ENCODE results near the gene CLCNKB. TPM values are rescaled to one million over a fixed set of nuclear protein-coding genes. Genes with fewer than 3 reads are reported as not detected.
"Not testable (repeated sequence)": the region's sequence is repeated elsewhere in the genome, so short reads cannot be mapped to it uniquely, and the experiment has no call there.

The CLCNKB gene
- total RNA-seq, 1 donor from 2014 or later = under 0.01 TPM

DNA sequence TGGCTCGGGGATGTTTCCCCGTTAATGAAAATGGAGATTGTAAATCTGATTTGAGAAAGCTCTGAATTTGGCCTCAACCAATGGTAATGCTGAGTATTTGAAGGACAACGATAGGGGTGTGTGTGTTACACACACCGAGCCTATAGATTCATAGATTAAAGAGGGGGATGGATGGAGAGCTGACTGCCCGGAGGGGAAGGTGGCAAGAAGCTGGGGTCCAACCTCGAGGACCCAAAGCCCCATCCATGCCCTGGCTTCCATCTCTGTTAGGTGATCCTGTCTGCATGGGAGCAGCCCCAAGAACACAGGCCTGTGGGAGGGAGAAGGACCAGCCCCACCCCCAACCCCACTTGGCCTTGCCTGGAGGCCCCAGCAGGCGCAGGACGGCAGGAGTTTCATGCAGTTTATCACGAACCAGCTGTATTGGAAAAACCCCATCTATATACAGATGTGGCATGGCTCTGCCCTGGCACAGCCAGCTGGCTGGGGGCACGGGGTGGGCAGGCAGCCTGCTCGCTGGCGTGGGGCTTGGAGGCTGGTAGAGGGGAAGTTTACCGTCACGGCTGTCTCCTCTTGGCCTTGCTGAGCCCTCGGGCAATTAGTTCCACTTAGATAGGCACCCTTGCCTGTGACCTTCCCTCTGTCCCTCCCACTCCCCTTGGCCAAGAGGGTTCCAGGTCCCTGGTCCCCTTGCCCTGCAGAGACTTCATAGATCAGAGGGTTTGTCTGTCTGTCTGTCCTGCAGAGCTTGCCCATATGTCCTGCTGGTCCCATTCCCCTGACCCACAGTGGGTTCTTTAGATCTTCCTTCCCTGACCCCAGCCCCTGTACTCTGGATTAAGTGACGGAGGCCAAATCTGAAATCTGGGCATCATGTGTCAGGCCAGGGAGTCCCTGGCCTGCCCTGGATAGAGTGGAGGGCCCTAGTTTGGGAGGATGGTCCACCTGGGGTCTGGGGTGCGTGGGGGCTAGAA, 28.8 kb upstream of the CLCNKB start:
- FAIRE-seq (no peak), DNase-seq (ENCODE audit: low spot score in 2 of 2) (no peak)

DNA sequence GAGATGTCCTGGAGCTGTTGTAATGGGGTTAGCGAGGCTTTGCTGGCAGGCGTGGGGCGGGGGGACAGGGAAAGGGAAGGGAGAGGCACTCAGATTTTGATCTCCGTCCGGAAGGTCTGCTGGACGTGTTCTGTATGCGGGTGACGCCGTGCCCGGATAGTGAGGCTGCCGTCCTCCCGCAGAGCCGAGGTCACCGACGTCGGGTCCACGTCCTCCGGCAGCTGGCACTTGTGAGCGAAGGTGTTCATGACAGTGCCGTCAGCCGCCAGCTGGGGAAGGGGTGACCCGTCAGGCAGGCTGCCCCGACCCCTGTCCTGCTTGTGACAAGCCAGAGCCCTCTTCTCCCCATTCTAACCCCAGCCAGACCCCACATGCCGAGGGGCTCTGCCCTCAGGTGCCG, 28.1 kb upstream of the CLCNKB start:
- DNase-seq (ENCODE audit: low spot score in 2 of 2) (no peak), FAIRE-seq (no peak)

DNA sequence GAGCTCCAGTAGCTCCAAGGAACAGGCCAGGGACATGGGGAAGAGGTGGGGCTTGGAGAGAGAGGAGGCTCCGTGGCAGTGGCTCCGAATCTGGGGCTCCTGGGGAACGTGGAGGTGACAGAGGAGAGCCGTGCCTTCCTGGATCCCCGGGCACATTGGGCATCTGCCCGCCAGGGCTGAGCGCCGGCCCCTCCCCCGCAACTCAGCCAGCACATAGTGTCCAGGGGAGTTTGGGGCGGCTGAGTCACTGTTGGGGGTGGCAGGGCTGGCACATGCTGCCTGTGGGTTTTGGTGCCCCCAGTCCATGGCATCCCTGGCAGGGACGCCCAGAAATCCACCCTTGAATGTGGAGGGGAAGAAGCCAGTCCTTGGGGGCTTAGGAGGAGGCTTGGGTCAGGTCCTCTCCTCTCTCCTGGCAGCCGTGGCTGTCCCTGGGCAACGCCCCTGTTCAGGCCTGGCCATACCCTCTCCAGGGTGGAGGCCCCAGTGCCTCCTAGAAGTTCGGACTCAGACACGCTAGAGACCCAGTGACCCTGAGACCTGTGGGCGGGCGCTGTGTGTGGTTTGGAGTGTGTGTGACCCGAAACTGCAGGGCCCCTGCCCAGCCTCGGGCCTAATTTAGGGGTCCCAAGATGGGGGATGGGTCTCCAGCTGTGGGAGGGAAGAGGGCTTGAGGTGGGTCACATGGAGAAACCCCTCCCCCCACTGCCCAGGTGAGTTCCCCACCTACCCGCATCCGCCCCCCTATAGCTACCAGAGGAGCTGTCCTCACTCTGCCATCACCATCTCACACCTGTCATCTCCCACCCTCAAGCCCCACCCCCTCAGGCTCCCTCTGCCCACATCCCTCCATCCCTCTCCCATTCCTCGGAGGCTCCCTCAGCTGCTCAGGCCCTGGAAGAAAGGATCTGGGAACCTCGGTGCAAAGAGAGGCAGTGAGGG, 27.4 kb upstream of the CLCNKB start:
- FAIRE-seq (no peak), DNase-seq (ENCODE audit: low spot score in 2 of 2) (no peak)

- no peak for DNase-seq (ENCODE audit: low spot score in 2 of 2)
- no peak for FAIRE-seq
Observed at GRCh38 chr1:16017076-16017460, 26.5 kb upstream of the CLCNKB start.

DNA sequence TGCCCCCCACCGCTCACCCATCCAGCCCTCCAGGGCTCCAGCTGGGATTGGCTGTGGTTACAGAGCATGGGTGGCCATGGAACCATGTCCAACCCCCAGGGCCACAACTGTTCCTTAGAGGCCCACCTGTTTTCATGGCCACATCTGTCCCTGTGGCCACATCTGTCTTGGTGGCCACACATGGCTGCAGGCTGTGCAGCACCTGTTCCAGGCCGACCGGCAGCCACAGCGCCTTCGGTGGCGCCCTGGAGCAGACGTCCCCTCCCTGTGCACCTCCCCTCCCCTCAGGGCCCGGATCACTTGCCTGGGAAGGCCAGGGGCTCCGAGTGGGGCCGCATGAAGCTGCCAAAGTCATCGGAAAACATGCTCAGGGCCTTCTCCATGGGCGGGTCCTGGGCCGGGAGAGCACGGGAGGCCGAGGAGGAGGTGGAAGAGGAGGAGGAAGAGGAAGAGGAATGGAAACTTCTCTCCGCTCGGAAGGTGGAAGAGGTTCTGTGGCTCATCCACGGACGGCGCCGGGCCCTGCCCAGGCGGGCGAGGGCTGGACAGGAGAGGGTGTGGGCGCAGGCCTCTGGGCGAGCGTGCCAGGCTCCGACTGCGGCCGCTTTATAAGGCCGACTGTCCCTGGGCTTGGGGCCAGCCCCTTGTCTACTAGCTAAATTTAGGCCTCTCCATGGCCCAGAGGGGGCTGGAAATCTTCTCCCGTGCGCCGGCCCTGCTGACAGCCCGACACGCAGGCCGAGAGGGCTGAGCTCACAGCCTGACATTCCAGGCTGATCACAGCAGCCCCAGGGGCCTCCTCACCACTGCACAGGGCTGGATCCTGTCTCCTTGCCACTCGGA, 25.9 kb upstream of the CLCNKB start, which contains the start of gene HSPB7:
Gene HSPB7 (minus strand): TSS at position 583 of the 843 bp plus-strand sequence. CDS start 80 bp downstream, at position 503.
- FAIRE-seq (no peak), DNase-seq (ENCODE audit: low spot score in 2 of 2) (no peak)

GRCh38 chr1:16018308-16018707, 25.3 kb upstream of the CLCNKB start:
- FAIRE-seq (no peak), DNase-seq (ENCODE audit: low spot score in 2 of 2) (no peak)

- DNase-seq (ENCODE audit: low spot score in 2 of 2) (no peak), FAIRE-seq (no peak)
Observed at GRCh38 chr1:16018749-16019643, 24.6 kb upstream of the CLCNKB start.

GRCh38 chr1:16019644-16020277, 23.8 kb upstream of the CLCNKB start:
- FAIRE-seq = no peak

DNA sequence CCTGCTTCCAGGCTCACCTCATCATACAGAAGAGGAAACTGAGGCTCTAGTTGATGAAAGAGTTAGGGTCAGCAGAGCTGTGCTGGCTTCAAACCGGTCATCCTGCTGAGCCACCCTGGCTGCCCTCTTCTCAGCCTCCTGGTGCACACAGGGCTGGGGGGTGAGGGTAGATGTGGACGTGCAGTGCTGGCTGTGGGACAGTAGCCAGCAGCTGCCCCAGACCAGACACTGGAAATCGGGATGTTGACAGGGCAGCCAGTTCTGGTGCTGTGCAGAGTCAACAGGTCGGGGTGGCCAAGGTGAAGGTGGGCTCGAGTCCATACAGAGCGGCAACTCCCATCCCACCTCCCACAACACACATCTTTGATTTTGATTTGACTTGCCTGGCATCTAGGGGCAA, 23.3 kb upstream of the CLCNKB start:
- DNase-seq (ENCODE audit: low spot score in 2 of 2) (no peak), FAIRE-seq (no peak)

More at GRCh38 chr1:16019644-16020277, 23.8 kb upstream of the CLCNKB start:
- DNase-seq (ENCODE audit: low spot score in 2 of 2) = no peak

GRCh38 chr1:16020878-16021277, 22.7 kb upstream of the CLCNKB start:
- not testable (repeated sequence) for DNase-seq (ENCODE audit: low spot score in 2 of 2); FAIRE-seq

- DNase-seq (ENCODE audit: low spot score in 2 of 2) (no peak), FAIRE-seq (no peak)
Observed at GRCh38 chr1:16021681-16022080, 21.9 kb upstream of the CLCNKB start, which contains the start of gene CLCNKA. Gene CLCNKA (plus strand): TSS chr1:16022036. CDS start chr1:16022620, 584 bp downstream.

GRCh38 chr1:16022393-16022792, 21.2 kb upstream of the CLCNKB start:
- no peak for DNase-seq (ENCODE audit: low spot score in 2 of 2)
- no peak for FAIRE-seq

DNA sequence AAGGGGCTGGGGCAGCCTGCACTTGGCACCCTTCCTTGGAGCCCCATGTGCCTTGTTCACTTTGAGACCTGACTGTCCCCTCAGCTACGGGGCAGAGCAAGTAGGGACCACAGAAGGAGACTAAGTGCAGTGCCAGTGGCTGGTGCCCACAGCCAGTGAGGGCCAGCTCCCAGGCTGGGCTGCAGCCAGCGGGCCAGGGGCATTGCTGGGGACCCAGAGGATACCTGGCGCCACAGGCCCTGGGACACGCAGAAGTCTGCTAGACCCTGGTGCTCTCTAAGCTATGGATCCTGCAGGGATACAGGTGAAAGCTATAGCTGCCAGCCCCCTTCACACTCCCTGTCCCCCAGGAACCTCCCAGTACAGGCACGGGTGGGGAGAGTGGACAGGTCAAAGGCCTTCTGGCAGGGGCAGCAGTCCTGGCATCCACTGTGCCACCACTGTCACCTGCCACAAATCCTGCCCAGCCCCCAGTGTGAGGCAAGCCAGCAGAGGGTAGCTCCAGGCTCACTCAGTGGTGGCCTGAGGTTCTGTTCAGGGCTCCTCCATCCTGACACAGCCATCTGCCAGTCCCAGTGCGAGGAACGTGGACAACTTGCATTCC, 20.4 kb upstream of the CLCNKB start:
- DNase-seq (ENCODE audit: low spot score in 2 of 2) (no peak), FAIRE-seq (no peak)

DNA sequence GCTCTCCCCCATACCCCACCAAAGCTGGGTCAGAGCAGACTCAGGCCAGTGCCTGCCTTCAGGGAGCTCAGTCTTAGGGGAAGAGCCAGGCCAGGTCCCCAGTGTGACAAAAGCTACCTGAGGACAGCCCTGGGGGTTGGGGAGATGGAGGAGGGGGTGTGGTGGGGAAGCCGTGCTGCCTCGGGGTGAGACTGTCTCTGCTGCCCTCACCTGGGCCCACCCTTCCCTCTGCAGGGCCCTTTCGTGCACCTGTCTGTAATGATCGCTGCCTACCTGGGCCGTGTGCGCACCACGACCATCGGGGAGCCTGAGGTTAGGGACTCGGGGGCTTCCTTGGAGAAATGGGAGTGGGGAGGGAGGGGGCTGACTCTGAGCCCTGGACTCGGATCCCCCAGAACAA, 17.3 kb upstream of the CLCNKB start:
- DNase-seq (ENCODE audit: low spot score in 2 of 2); FAIRE-seq: not testable (repeated sequence)

GRCh38 chr1:16026723-16027484, 16.7 kb upstream of the CLCNKB start:
- no peak for FAIRE-seq

DNA sequence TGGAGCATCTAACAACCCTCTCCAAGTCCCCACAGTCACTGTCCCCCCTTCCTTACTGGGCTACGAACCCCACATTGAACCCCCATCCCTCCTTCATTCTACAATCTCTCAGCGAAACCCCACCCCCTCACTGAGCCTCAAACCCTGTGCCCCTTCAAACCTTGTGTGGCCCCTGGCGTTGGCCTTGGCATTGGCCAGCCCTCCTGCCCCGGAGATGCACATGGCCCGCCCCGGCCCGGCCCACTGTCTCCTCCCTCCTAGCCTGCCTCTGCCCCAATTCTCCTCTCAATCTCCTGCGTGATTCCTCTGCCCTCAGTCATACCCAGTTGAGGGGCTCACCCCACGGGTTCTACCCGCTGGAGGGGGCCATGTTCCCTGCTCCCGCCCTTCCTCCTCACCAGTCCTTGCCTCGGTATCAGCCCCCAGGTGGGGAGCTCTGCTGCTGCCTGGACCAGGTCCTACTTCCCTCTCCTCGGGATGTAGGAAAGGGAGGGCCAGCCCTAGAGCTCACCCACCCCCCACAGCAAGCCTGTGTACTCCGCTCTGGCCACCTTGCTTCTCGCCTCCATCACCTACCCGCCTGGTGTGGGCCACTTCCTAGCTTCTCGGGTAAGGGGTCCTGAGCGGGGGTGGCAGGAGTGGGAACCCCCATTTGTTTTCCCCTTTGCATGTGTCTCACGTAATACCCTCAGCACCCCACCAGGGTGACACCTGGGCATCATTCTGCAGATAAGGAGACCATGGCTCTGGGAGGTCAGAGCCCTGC, 15.2 kb upstream of the CLCNKB start:
- FAIRE-seq = no peak
- DNase-seq (ENCODE audit: low spot score in 2 of 2) = no peak

More at GRCh38 chr1:16026723-16027484, 16.7 kb upstream of the CLCNKB start:
- DNase-seq (ENCODE audit: low spot score in 2 of 2) = no peak

- not testable (repeated sequence) for DNase-seq (ENCODE audit: low spot score in 2 of 2); FAIRE-seq
Observed at GRCh38 chr1:16029003-16029268, 14.6 kb upstream of the CLCNKB start.

Data from frontal cortex (tissue), 4 donors.